Caco-2 (cell line): ENCODE results near the gene DPYSL4. TPM values are rescaled to one million over a fixed set of nuclear protein-coding genes. Genes with fewer than 3 reads are reported as not detected.

Experiments used
- BruUV-seq: library from RNA; stranded (reverse); fragments of 400-500 nt; replicated peaks from 2 replicates; lab custom pipeline; 2021; lab: Mats Ljungman, UMichigan
- CTCF ChIA-PET: fragments of 300-600 bp; sonication (Branson Sonifier 250); formaldehyde crosslinking; loops from one replicate; lab custom pipeline; 2022; ENCODE audit warnings: antibody characterized with exemption; lab: Charles Lee
- POLR2A ChIA-PET: fragments of 300-600 bp; sonication (Branson Sonifier 250); formaldehyde crosslinking; loops from one replicate; lab custom pipeline; 2022; ENCODE audit warnings: antibody characterized with exemption; lab: Charles Lee
- DNase-seq, 2 experiments: peaks; one replicate each; pipeline versions ENCODE4 v3.0.0 to v3.0.0-alpha.2; 2020 to 2022
- H3K27me3 ChIP-seq: replicated peaks from 2 replicates; pipeline ENCODE4 v1.6.0; 2011; ENCODE audit warnings: low read length; ENCODE audit not compliant: control insufficient read depth, insufficient read depth
- H3K36me3 ChIP-seq: 2 replicates; pipeline ENCODE4 v1.5.1; 2011; ENCODE audit warnings: low read length; ENCODE audit not compliant: control insufficient read depth, insufficient read depth
- H3K4me1 ChIP-seq: fragments of 250-450 bp; sonication (Bioruptor Pico); 2 replicates; pipeline ENCODE4 v1.5.1; 2020; ENCODE audit warnings: mild to moderate bottlenecking
- H3K4me3 ChIP-seq: 2 replicates; pipeline ENCODE4 v1.5.1; 2011; ENCODE audit warnings: low read depth, mild to moderate bottlenecking, control low read depth, low read length
- H3K9me3 ChIP-seq: fragments of 250-450 bp; sonication (Bioruptor Pico); 2 replicates; pipeline ENCODE4 v1.5.1; 2020; ENCODE audit warnings: mild to moderate bottlenecking, moderate library complexity
- H3K27ac Mint-ChIP-seq: one replicate; pipeline ENCODE4 v1.8.0; 2022; ENCODE audit warnings: mixed read lengths; ENCODE audit not compliant: unreplicated experiment
- H3K27me3 Mint-ChIP-seq: one replicate; pipeline ENCODE4 v1.8.0; 2022; ENCODE audit warnings: mixed read lengths; ENCODE audit not compliant: insufficient read depth, unreplicated experiment
- H3K36me3 Mint-ChIP-seq: one replicate; pipeline ENCODE4 v1.8.0; 2022; ENCODE audit warnings: mild to moderate bottlenecking, mixed read lengths; ENCODE audit not compliant: insufficient read depth, unreplicated experiment
- H3K4me1 Mint-ChIP-seq: one replicate; pipeline ENCODE4 v1.8.0; 2022; ENCODE audit warnings: low read depth, mixed read lengths; ENCODE audit not compliant: unreplicated experiment
- H3K4me3 Mint-ChIP-seq: one replicate; pipeline ENCODE4 v1.8.0; 2022; ENCODE audit warnings: mild to moderate bottlenecking, moderate library complexity, mixed read lengths; ENCODE audit not compliant: unreplicated experiment
- H3K9me3 Mint-ChIP-seq: one replicate; pipeline ENCODE4 v1.8.0; 2022; ENCODE audit warnings: mixed read lengths; ENCODE audit not compliant: unreplicated experiment
- intact Hi-C: fragments of 100-400 bp; cut with micrococcal nuclease; formaldehyde crosslinking; loops from one replicate; pipeline ENCODE4 v1.10.0; 2022; ENCODE audit not compliant: unreplicated experiment
- total RNA-seq: library from RNA; stranded (reverse); gene quantifications from 2 replicates; pipeline ENCODE4 v1.2.3, GENCODE V29; 2022
- TF ChIP-seq, protein P1 (sequence below), 2 experiments: fragments of 200-600 bp in 1 of 2; IDR thresholded peaks; 1 replicate in 1 of 2; 2 replicates in 1 of 2; pipeline versions ENCODE4 v1.5.1 to v1.8.0; 2011 to 2022; ENCODE audit warnings: antibody characterized with exemption in 1 of 2, control low read depth in 1 of 2, inconsistent platforms in 1 of 2, low read depth in 1 of 2, low read length in 1 of 2, mild to moderate bottlenecking in 1 of 2, moderate library complexity in 1 of 2; ENCODE audit not compliant: insufficient read depth in 1 of 2, severe bottlenecking in 1 of 2, unreplicated experiment in 1 of 2

DPYSL4 gene
- total RNA-seq, 1 experiment from 2014 or later, result not detected

DNA sequence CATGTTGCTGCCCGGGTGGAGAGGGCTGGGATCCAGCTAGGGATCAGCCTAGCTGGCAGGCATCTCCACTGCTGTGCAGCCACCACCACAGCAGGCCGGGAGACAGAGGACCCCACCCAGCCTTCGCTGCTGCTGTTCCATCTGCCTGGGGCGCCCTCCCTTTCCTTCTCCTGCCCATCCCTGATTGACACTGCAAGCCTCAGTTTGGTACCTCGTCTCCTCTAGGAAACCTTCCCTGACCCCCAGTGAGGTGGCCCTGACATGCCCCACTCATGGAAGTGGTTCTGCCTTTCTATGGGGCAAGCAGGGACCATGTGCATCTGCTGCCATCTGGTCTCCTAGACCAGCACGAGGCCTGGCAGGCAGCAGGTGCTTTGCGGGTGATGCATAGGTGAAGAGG lies 30.4 kb upstream of the DPYSL4 start:
- no peaks in the 10 kb centered on the region for H3K9me3 Mint-ChIP-seq
- DNase-seq, result no peak
- no peak overlapping the region for H3K27ac Mint-ChIP-seq
- intact Hi-C loops, result no loop called here
- no TSS peak for BruUV-seq
- CTCF ChIA-PET, result no interaction called here
- H3K4me3 ChIP-seq, result no peak overlapping the region
- no peaks in the 10 kb centered on the region for H3K4me1 ChIP-seq
- TF ChIP-seq, protein P1, sequence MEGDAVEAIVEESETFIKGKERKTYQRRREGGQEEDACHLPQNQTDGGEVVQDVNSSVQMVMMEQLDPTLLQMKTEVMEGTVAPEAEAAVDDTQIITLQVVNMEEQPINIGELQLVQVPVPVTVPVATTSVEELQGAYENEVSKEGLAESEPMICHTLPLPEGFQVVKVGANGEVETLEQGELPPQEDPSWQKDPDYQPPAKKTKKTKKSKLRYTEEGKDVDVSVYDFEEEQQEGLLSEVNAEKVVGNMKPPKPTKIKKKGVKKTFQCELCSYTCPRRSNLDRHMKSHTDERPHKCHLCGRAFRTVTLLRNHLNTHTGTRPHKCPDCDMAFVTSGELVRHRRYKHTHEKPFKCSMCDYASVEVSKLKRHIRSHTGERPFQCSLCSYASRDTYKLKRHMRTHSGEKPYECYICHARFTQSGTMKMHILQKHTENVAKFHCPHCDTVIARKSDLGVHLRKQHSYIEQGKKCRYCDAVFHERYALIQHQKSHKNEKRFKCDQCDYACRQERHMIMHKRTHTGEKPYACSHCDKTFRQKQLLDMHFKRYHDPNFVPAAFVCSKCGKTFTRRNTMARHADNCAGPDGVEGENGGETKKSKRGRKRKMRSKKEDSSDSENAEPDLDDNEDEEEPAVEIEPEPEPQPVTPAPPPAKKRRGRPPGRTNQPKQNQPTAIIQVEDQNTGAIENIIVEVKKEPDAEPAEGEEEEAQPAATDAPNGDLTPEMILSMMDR (IDR thresholded peaks at IDR 0.05; ENCODE audit: insufficient read depth in 1 of 2, low read depth in 1 of 2, low read length in 1 of 2, severe bottlenecking in 1 of 2, unreplicated experiment in 1 of 2), result no peak
- H3K27me3 ChIP-seq, result no peaks in the 10 kb centered on the region
- H3K36me3 Mint-ChIP-seq, result no peaks in the 10 kb centered on the region
- no peaks in the 10 kb centered on the region for H3K27me3 Mint-ChIP-seq
- POLR2A ChIA-PET, result no interaction called here
- no peak overlapping the region for H3K4me3 Mint-ChIP-seq
- no peaks in the 10 kb centered on the region for H3K4me1 Mint-ChIP-seq
- H3K9me3 ChIP-seq, result no peaks in the 10 kb centered on the region
- H3K36me3 ChIP-seq, result no peaks in the 10 kb centered on the region

DNA sequence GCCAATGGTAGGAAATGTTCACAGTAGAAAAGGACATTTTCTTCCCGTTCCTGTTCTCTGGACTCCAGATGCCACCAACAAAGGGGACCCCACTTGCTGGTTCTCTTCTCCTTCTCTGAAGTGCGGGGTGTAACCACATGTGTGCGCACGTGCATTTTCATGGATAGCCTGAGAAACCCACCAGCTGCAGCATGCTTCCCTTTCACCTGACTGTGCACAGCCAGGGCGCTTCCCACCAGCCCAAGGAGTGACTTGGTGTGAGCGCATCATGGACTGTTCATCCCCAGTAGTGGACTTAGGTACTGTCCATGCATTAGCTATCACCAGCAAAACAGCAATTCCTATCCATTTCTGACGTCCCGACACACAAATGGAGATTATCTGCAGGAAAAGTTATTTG lies 29.6 kb upstream of the DPYSL4 start:
- Histone ChIP-seq H3K4me3 (no peak overlapping the region), H3K36me3 (no peaks in the 10 kb centered on the region), H3K4me1 (no peaks in the 10 kb centered on the region), H3K9me3 (no peaks in the 10 kb centered on the region), H3K27me3 (no peaks in the 10 kb centered on the region)
- BruUV-seq, result no TSS peak
- H3K27ac Mint-ChIP-seq, result no peak overlapping the region
- no peak overlapping the region for H3K4me3 Mint-ChIP-seq
- TF ChIP-seq, protein P1 (IDR thresholded peaks at IDR 0.05; ENCODE audit: insufficient read depth in 1 of 2, low read depth in 1 of 2, low read length in 1 of 2, severe bottlenecking in 1 of 2, unreplicated experiment in 1 of 2), result no peak
- no peaks in the 10 kb centered on the region for H3K9me3 Mint-ChIP-seq
- ChIA-PET CTCF (no interaction called here), POLR2A (interaction anchor here (0.6 kb wide), 1 partner anchor 255 kb away, joined by 3 read pairs; no protein-coding TSS in a partner anchor)
- DNase-seq, result no peak
- intact Hi-C loops, result no loop called here
- no peaks in the 10 kb centered on the region for H3K27me3 Mint-ChIP-seq
- H3K36me3 Mint-ChIP-seq, result no peaks in the 10 kb centered on the region
- no peaks in the 10 kb centered on the region for H3K4me1 Mint-ChIP-seq

DNA sequence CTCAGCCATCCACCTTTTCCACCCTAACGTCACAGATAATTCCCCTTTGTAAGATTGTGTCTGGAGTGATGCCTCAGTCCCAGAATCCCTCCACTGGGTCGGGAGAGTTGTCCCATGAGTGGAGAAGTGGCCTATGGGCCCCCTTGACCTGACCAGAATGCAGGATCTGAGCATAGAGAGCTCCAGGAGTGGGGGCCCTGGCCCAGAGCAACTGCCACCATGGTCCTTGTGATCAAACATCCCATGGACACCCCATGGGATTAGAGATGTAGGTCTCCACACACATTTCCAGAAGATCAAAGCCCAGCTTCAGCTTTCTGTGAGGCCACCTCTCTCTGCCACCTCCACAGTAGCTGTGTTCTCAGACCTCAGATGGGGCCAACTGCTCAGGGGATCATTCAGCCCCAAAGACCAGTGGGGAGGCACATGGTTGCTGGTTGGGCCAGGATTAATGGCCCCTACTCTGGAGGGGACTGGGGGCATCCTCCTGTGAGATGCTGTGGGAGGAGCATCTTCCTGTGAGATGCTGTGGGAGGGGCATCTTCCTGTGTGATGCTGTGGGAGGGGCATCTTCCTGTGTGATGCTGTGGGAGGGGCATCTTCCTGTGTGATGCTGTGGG lies 28.5 kb upstream of the DPYSL4 start:
- intact Hi-C loops, result no loop called here
- POLR2A ChIA-PET, result no interaction called here

More for the DNA sequence above, 28.5 kb upstream of the DPYSL4 start:
- CTCF ChIA-PET, result no interaction called here
- H3K4me1 ChIP-seq, result no peaks in the 10 kb centered on the region
- DNase-seq, result no peak
- no peaks in the 10 kb centered on the region for H3K36me3 Mint-ChIP-seq
- no peaks in the 10 kb centered on the region for H3K4me1 Mint-ChIP-seq
- H3K27ac Mint-ChIP-seq, result no peak overlapping the region
- TF ChIP-seq, protein P1 (IDR thresholded peaks at IDR 0.05; ENCODE audit: insufficient read depth in 1 of 2, low read depth in 1 of 2, low read length in 1 of 2, severe bottlenecking in 1 of 2, unreplicated experiment in 1 of 2), result no peak
- no peaks in the 10 kb centered on the region for H3K9me3 ChIP-seq
- no peaks in the 10 kb centered on the region for H3K36me3 ChIP-seq
- H3K27me3 ChIP-seq, result no peaks in the 10 kb centered on the region
- no peak overlapping the region for H3K4me3 ChIP-seq
- H3K4me3 Mint-ChIP-seq, result no peak overlapping the region
- no TSS peak for BruUV-seq
- H3K27me3 Mint-ChIP-seq, result no peaks in the 10 kb centered on the region
- no peaks in the 10 kb centered on the region for H3K9me3 Mint-ChIP-seq
